H9 (cell line): Measurements from ENCODE around the gene SLC12A6. TPM values are rescaled to one million over a fixed set of nuclear protein-coding genes. Genes with fewer than 3 reads are reported as not detected.

Experiments used
- DNase-seq: peaks from one replicate; pipeline ENCODE4 v3.0.0-alpha.2; 2017
- H2AFZ ChIP-seq: one replicate; pipeline ENCODE4 v1.6.1; 2013; ENCODE audit warnings: mild to moderate bottlenecking, low read length, control low read depth, moderate library complexity
- H2AK5ac ChIP-seq: 2 replicates; pipeline ENCODE4 v1.6.1; 2013; ENCODE audit warnings: low read length, control low read depth, mixed read lengths; ENCODE audit not compliant: insufficient read length
- H2BK120ac ChIP-seq: one replicate; pipeline ENCODE4 v1.6.1; 2013; ENCODE audit warnings: low read depth, mild to moderate bottlenecking, low read length, control low read depth, inconsistent platforms; ENCODE audit not compliant: poor library complexity, severe bottlenecking
- H2BK12ac ChIP-seq: 2 replicates; pipeline ENCODE4 v1.6.1; 2013; ENCODE audit warnings: low read length, control low read depth, mixed read lengths, low read depth; ENCODE audit not compliant: insufficient read length
- H2BK15ac ChIP-seq: 2 replicates; pipeline ENCODE4 v1.6.1; 2013; ENCODE audit warnings: low read depth, low read length, control low read depth
- H2BK20ac ChIP-seq: one replicate; pipeline ENCODE4 v1.6.1; 2013; ENCODE audit warnings: low read depth, mild to moderate bottlenecking, low read length, control low read depth, inconsistent platforms; ENCODE audit not compliant: poor library complexity, severe bottlenecking
- H2BK5ac ChIP-seq: 2 replicates; pipeline ENCODE4 v1.6.1; 2013; ENCODE audit warnings: low read length, control low read depth, mixed read lengths; ENCODE audit not compliant: insufficient read length
- H3K14ac ChIP-seq: 2 replicates; pipeline ENCODE4 v1.6.1; 2013; ENCODE audit warnings: low read length, control low read depth; ENCODE audit not compliant: insufficient read depth
- H3K18ac ChIP-seq: 2 replicates; pipeline ENCODE4 v1.6.1; 2013; ENCODE audit warnings: low read depth, mild to moderate bottlenecking, mixed read lengths, low read length, control low read depth; ENCODE audit not compliant: insufficient read length
- H3K23ac ChIP-seq: 2 replicates; pipeline ENCODE4 v1.6.1; 2013; ENCODE audit warnings: low read length, control low read depth, mixed read lengths, low read depth; ENCODE audit not compliant: insufficient read length
- H3K23me2 ChIP-seq: 2 replicates; pipeline ENCODE4 v1.6.1; 2013; ENCODE audit warnings: low read depth, mild to moderate bottlenecking, mixed read lengths, low read length, control low read depth; ENCODE audit not compliant: insufficient read length, poor library complexity, severe bottlenecking
- H3K27ac ChIP-seq: 2 replicates; pipeline ENCODE4 v1.5.1; 2013; ENCODE audit warnings: low read length, control low read depth, mixed read lengths, low read depth; ENCODE audit not compliant: insufficient read length
- H3K27me3 ChIP-seq: 2 replicates; pipeline ENCODE4 v1.6.1; 2013; ENCODE audit warnings: low read length, control low read depth, inconsistent platforms; ENCODE audit not compliant: insufficient read depth
- H3K4ac ChIP-seq: 2 replicates; pipeline ENCODE4 v1.6.1; 2013; ENCODE audit warnings: low read depth, mild to moderate bottlenecking, control low read depth, inconsistent platforms, low read length, moderate library complexity
- H3K4me1 ChIP-seq: 2 replicates; pipeline ENCODE4 v1.6.1; 2013; ENCODE audit warnings: low read length, control low read depth, inconsistent platforms; ENCODE audit not compliant: insufficient read depth
- H3K4me2 ChIP-seq: 2 replicates; pipeline ENCODE4 v1.6.1; 2013; ENCODE audit warnings: low read length, control low read depth, mixed read lengths; ENCODE audit not compliant: insufficient read length, insufficient read depth
- H3K56ac ChIP-seq: 2 replicates; pipeline ENCODE4 v1.6.1; 2013; ENCODE audit warnings: low read depth, mild to moderate bottlenecking, mixed read lengths, low read length, control low read depth; ENCODE audit not compliant: insufficient read length
- H3K79me1 ChIP-seq: 2 replicates; pipeline ENCODE4 v1.6.1; 2013; ENCODE audit warnings: low read depth, mild to moderate bottlenecking, moderate library complexity, low read length, control low read depth, inconsistent platforms; ENCODE audit not compliant: insufficient read depth, poor library complexity, severe bottlenecking
- H3K79me2 ChIP-seq: 2 replicates; pipeline ENCODE4 v1.6.1; 2013; ENCODE audit warnings: low read length, control low read depth, inconsistent platforms; ENCODE audit not compliant: insufficient read depth
- H3K9ac ChIP-seq: 2 replicates; pipeline ENCODE4 v1.6.1; 2013; ENCODE audit warnings: low read length, control low read depth, mixed read lengths; ENCODE audit not compliant: insufficient read length; ENCODE audit errors: extremely low read depth
- H3K9me3 ChIP-seq: one replicate; pipeline ENCODE4 v1.6.1; 2013; ENCODE audit warnings: low read depth, low read length, inconsistent platforms; ENCODE audit not compliant: control insufficient read depth
- H3T11ph ChIP-seq: one replicate; pipeline ENCODE4 v1.6.1; 2013; ENCODE audit warnings: mild to moderate bottlenecking, low read length, control low read depth, inconsistent platforms
- H4K20me1 ChIP-seq: one replicate; pipeline ENCODE4 v1.6.1; 2013; ENCODE audit not compliant: control insufficient read depth, insufficient read length, insufficient read depth
- H4K5ac ChIP-seq: 2 replicates; pipeline ENCODE4 v1.6.1; 2013; ENCODE audit warnings: low read depth, mild to moderate bottlenecking, mixed read lengths, low read length, control low read depth; ENCODE audit not compliant: insufficient read length
- H4K8ac ChIP-seq: replicated peaks from 2 replicates; pipeline ENCODE4 v1.6.1; 2013; ENCODE audit warnings: low read length, control low read depth, mixed read lengths, low read depth; ENCODE audit not compliant: insufficient read length
- H4K91ac ChIP-seq: 2 replicates; pipeline ENCODE4 v1.6.1; 2013; ENCODE audit warnings: low read depth, mild to moderate bottlenecking, moderate library complexity, mixed read lengths, low read length, control low read depth; ENCODE audit not compliant: insufficient read length
- H3K27ac Mint-ChIP-seq, 3 experiments: 2 replicates in 2 of 3; 3 replicates in 1 of 3; pipeline ENCODE4 v1.8.0; 2020 to 2021; ENCODE audit warnings: mixed read lengths in 3 of 3, mild to moderate bottlenecking in 1 of 3, moderate library complexity in 1 of 3
- H3K27me3 Mint-ChIP-seq: 2 replicates; pipeline ENCODE4 v1.8.0; 2021; ENCODE audit warnings: low read depth, mild to moderate bottlenecking, moderate library complexity, mixed read lengths
- H3K36me3 Mint-ChIP-seq, 3 experiments: 2 replicates in 2 of 3; 3 replicates in 1 of 3; pipeline ENCODE4 v1.8.0; 2020 to 2021; ENCODE audit warnings: low read depth in 3 of 3, mixed read lengths in 3 of 3; ENCODE audit not compliant: insufficient read depth in 1 of 3
- H3K4me1 Mint-ChIP-seq, 2 experiments: 2 replicates each; pipeline ENCODE4 v1.8.0; 2020; ENCODE audit warnings: mixed read lengths in 2 of 2
- H3K4me3 Mint-ChIP-seq, 2 experiments: 2 replicates in 1 of 2; 3 replicates in 1 of 2; pipeline ENCODE4 v1.8.0; 2020 to 2021; ENCODE audit warnings: mild to moderate bottlenecking in 2 of 2, mixed read lengths in 2 of 2, moderate library complexity in 1 of 2
- H3K9me3 Mint-ChIP-seq, 2 experiments: 2 replicates in 1 of 2; 3 replicates in 1 of 2; pipeline ENCODE4 v1.8.0; 2020; ENCODE audit warnings: mild to moderate bottlenecking in 2 of 2, mixed read lengths in 2 of 2, moderate library complexity in 1 of 2
- CTCF ChIP-seq: fragments of 200-600 bp; sonication (generic); conservative IDR thresholded peaks from 3 replicates; pipeline ENCODE4 v1.8.0; 2021; ENCODE audit warnings: antibody characterized with exemption, mild to moderate bottlenecking
- WGBS: extraction: QIAGEN DNeasy Blood & Tissue Kit; methylation state at CpG from one replicate; pipeline ENCODE4 v1.1.7; 2013; ENCODE audit warnings: missing lambda C conversion rate, low lambda C conversion rate, mixed read lengths; ENCODE audit not compliant: insufficient read length; ENCODE audit errors: extremely low coverage; 5-methylcytosine and 5-hydroxymethylcytosine counted together
- total RNA-seq: library from RNA; stranded (reverse); gene quantifications from 2 replicates; pipeline ENCODE4 v1.2.1, GENCODE V29; 2021

Gene SLC12A6
- total RNA-seq, 1 experiment from 2014 or later: 11.1 TPM

DNA sequence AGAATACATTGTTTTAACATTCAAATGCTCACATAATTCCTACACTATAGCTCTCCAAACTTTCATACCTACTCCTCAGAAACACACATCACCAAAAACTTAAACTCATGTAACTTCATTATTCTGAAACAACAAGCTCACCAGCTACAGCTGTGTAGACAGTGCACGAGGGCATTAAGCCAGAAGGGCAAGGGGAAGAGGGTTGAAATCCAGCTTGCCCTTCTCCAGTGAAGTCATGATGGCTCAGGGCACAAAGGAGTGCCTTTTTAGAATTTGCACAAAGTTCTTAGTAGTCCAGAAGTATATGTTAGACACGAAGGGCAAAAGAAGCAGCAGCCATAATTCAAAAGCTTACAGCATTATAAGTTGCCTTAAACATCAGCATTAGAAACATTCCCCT, 8.6 kb downstream of the SLC12A6 start:
- no peak overlapping the region for H3K27ac ChIP-seq
- Mint-ChIP-seq H3K36me3 (no peaks in the 10 kb centered on the region), H3K27me3 (no peaks in the 10 kb centered on the region; the same call in 1 of the 2 replicates), H3K4me1 (no peaks in the 10 kb centered on the region), H3K9me3 (no peaks in the 10 kb centered on the region), H3K27ac (no peak overlapping the region), H3K4me3 (no peak overlapping the region; a peak in 1 of 5 replicates)
- WGBS: no CpG with 5 or more reads among the region's 2 CpGs
- no peak overlapping the region for H4K91ac ChIP-seq
- no peaks in the 10 kb centered on the region for H3K79me2 ChIP-seq
- no peaks in the 10 kb centered on the region for H3K9me3 ChIP-seq
- no peaks in the 10 kb centered on the region for H3K27me3 ChIP-seq
- no peak overlapping the region for H3K18ac ChIP-seq
- H2BK120ac ChIP-seq: no peak overlapping the region
- no peak overlapping the region for H4K8ac ChIP-seq
- no peak overlapping the region for H2AFZ ChIP-seq
- no peaks in the 10 kb centered on the region for H4K20me1 ChIP-seq
- no peak overlapping the region for H3K56ac ChIP-seq
- H3K79me1 ChIP-seq: no peaks in the 10 kb centered on the region
- no peak overlapping the region for H3K9ac ChIP-seq
- no peak overlapping the region for H2BK20ac ChIP-seq
- H2BK15ac ChIP-seq: no peak overlapping the region
- no peak overlapping the region for H4K5ac ChIP-seq
- no peak overlapping the region for H3K4ac ChIP-seq
- H3K14ac ChIP-seq: no peak overlapping the region
- no peak overlapping the region for H2BK5ac ChIP-seq
- H3K4me1 ChIP-seq: no peaks in the 10 kb centered on the region
- no peak for TF ChIP-seq CTCF
- no peak overlapping the region for H2AK5ac ChIP-seq
- no peaks in the 10 kb centered on the region for H3K23me2 ChIP-seq
- DNase-seq: no peak
- no peak overlapping the region for H3T11ph ChIP-seq
- no peak overlapping the region for H3K4me2 ChIP-seq
- H2BK12ac ChIP-seq: no peak overlapping the region
- H3K23ac ChIP-seq: no peak overlapping the region
